ENCODE data around the gene PSMG2. TPM values are rescaled to one million over a fixed set of nuclear protein-coding genes. Genes with fewer than 3 reads are reported as not detected.

Gene PSMG2
- total and polyA plus RNA-seq, 2 of the 13 experiments (the other 11 are each of a cell fraction or from before 2014, with no cell fraction given), result 53.4 to 94.8 TPM

DNA sequence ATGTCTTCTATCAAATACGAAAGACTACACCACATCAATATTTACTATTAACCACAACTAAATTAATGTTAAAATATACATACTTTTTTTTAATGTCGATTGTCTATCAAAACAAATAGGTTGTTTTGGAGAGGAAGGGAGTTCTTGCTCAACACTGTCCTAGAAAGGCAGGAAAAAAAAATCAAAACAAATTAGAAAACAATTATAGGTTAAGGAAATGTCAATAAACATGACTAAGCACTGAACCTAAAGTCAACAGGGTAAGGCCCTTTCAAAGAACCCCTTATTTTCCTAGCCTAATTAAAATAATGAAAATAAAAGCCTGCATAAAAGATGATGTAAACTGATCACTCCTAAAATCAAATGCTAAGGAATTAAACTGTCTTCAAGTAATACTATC, 3.1 kb upstream of the PSMG2 start (continued):
- no peak for TF ChIP-seq AGO1 (IDR thresholded peaks at IDR 0.05; ENCODE audit: low read depth, low read length, poor library complexity, severe bottlenecking)
- peak; percentile 59; the same call in 1 of the 2 replicates for TF ChIP-seq CEBPG (CRISPR knock-in tag; IDR thresholded peaks at IDR 0.05)
- TF ChIP-seq, protein P1, sequence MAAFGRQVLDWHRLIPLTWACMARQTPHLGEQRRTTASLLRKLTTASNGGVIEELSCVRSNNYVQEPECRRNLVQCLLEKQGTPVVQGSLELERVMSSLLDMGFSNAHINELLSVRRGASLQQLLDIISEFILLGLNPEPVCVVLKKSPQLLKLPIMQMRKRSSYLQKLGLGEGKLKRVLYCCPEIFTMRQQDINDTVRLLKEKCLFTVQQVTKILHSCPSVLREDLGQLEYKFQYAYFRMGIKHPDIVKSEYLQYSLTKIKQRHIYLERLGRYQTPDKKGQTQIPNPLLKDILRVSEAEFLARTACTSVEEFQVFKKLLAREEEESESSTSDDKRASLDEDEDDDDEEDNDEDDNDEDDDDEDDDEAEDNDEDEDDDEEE (CRISPR knock-in tag; IDR thresholded peaks at IDR 0.05), result no peak
- peak; percentile 65; the same call in 1 of the 2 replicates for TF ChIP-seq FOXA1 (IDR thresholded peaks at IDR 0.05)
- peak; percentile 53 for TF ChIP-seq FOXA1 (CRISPR knock-in tag; IDR thresholded peaks at IDR 0.05)
- peak in 1 of 2 experiments; percentile 61; a peak in 1 of 4 replicates for TF ChIP-seq EP300 (IDR thresholded peaks at IDR 0.05; ENCODE audit: low read depth in 2 of 2, low read length in 2 of 2)
- TF ChIP-seq EP300 (CRISPR knock-in tag; IDR thresholded peaks at IDR 0.05; ENCODE audit: borderline replicate concordance), result no peak
- TF ChIP-seq ELF3 (CRISPR knock-in tag; IDR thresholded peaks at IDR 0.05), result peak; percentile 56; the same call in 1 of the 2 replicates
- peak; percentile 65 for TF ChIP-seq NFE2L2 (IDR thresholded peaks at IDR 0.05; ENCODE audit: low read length)
- no peak for TF ChIP-seq TCF12 (IDR thresholded peaks at IDR 0.05)
- no peak for TF ChIP-seq TCF12 (CRISPR knock-in tag; IDR thresholded peaks at IDR 0.05)
- peak; percentile 27; the same call in 1 of the 2 replicates for TF ChIP-seq NFIC (IDR thresholded peaks at IDR 0.05; ENCODE audit: low read length)
- TF ChIP-seq SOX13 (IDR thresholded peaks at IDR 0.05), result no peak
- TF ChIP-seq SOX13 (CRISPR knock-in tag; conservative IDR thresholded peaks at IDR 0.05 in 1 of 2, IDR thresholded peaks at IDR 0.05 in 1 of 2), result peak in 1 of 2 experiments; percentile 75; a peak in 2 of 4 replicates
- TF ChIP-seq, protein P2, sequence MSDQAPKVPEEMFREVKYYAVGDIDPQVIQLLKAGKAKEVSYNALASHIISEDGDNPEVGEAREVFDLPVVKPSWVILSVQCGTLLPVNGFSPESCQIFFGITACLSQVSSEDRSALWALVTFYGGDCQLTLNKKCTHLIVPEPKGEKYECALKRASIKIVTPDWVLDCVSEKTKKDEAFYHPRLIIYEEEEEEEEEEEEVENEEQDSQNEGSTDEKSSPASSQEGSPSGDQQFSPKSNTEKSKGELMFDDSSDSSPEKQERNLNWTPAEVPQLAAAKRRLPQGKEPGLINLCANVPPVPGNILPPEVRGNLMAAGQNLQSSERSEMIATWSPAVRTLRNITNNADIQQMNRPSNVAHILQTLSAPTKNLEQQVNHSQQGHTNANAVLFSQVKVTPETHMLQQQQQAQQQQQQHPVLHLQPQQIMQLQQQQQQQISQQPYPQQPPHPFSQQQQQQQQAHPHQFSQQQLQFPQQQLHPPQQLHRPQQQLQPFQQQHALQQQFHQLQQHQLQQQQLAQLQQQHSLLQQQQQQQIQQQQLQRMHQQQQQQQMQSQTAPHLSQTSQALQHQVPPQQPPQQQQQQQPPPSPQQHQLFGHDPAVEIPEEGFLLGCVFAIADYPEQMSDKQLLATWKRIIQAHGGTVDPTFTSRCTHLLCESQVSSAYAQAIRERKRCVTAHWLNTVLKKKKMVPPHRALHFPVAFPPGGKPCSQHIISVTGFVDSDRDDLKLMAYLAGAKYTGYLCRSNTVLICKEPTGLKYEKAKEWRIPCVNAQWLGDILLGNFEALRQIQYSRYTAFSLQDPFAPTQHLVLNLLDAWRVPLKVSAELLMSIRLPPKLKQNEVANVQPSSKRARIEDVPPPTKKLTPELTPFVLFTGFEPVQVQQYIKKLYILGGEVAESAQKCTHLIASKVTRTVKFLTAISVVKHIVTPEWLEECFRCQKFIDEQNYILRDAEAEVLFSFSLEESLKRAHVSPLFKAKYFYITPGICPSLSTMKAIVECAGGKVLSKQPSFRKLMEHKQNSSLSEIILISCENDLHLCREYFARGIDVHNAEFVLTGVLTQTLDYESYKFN (CRISPR knock-in tag; conservative IDR thresholded peaks at IDR 0.05), result 0 out of 2 replicates have a peak, but pooled peaks have one; percentile 31
- TF ChIP-seq ZNF737 (CRISPR knock-in tag; IDR thresholded peaks at IDR 0.05; ENCODE audit: borderline replicate concordance), result no peak
- peak; percentile 83; the same call in 1 of the 2 replicates for TF ChIP-seq SOX5 (CRISPR knock-in tag; IDR thresholded peaks at IDR 0.05; ENCODE audit: borderline replicate concordance)
- peak; percentile 87 for TF ChIP-seq ZNF335 (CRISPR knock-in tag; IDR thresholded peaks at IDR 0.05)
- TF ChIP-seq, protein P3, sequence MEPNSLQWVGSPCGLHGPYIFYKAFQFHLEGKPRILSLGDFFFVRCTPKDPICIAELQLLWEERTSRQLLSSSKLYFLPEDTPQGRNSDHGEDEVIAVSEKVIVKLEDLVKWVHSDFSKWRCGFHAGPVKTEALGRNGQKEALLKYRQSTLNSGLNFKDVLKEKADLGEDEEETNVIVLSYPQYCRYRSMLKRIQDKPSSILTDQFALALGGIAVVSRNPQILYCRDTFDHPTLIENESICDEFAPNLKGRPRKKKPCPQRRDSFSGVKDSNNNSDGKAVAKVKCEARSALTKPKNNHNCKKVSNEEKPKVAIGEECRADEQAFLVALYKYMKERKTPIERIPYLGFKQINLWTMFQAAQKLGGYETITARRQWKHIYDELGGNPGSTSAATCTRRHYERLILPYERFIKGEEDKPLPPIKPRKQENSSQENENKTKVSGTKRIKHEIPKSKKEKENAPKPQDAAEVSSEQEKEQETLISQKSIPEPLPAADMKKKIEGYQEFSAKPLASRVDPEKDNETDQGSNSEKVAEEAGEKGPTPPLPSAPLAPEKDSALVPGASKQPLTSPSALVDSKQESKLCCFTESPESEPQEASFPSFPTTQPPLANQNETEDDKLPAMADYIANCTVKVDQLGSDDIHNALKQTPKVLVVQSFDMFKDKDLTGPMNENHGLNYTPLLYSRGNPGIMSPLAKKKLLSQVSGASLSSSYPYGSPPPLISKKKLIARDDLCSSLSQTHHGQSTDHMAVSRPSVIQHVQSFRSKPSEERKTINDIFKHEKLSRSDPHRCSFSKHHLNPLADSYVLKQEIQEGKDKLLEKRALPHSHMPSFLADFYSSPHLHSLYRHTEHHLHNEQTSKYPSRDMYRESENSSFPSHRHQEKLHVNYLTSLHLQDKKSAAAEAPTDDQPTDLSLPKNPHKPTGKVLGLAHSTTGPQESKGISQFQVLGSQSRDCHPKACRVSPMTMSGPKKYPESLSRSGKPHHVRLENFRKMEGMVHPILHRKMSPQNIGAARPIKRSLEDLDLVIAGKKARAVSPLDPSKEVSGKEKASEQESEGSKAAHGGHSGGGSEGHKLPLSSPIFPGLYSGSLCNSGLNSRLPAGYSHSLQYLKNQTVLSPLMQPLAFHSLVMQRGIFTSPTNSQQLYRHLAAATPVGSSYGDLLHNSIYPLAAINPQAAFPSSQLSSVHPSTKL (CRISPR knock-in tag; IDR thresholded peaks at IDR 0.05), result peak; percentile 61; the same call in 1 of the 2 replicates
- TF ChIP-seq RARG (CRISPR knock-in tag; IDR thresholded peaks at IDR 0.05; ENCODE audit: low read depth), result no peak
- TF ChIP-seq RXRB (CRISPR knock-in tag; IDR thresholded peaks at IDR 0.05; ENCODE audit: borderline replicate concordance), result peak; percentile 30; the same call in 1 of the 2 replicates

All from HepG2 (cell line).